CD14-positive monocyte (primary cell): ENCODE results near the gene LRRC8E. TPM values are rescaled to one million over a fixed set of nuclear protein-coding genes. Genes with fewer than 3 reads are reported as not detected.

Source experiments
- DNase-seq, 3 donors: peaks; one replicate each; pipeline ENCODE4 v3.0.0-alpha.2; 2011 to 2022
- H2AFZ ChIP-seq: 2 replicates; pipeline ENCODE4 v1.6.0; 2012; ENCODE audit warnings: mild to moderate bottlenecking, low read depth, low read length, inconsistent platforms; ENCODE audit not compliant: insufficient read depth, poor library complexity, severe bottlenecking
- H3K27ac ChIP-seq, 2 donors: 1 replicate in 1 of 2; 2 replicates in 1 of 2; pipeline ENCODE4 v1.5.1; 2012 to 2013; ENCODE audit warnings: low read length in 2 of 2, control low read depth in 1 of 2, inconsistent platforms in 1 of 2, low read depth in 1 of 2, mild to moderate bottlenecking in 1 of 2
- H3K27me3 ChIP-seq, 2 donors: one replicate each; pipeline versions ENCODE4 v1.6.0 to v1.6.1; 2011 to 2013; ENCODE audit warnings: low read length in 2 of 2; ENCODE audit not compliant: control insufficient read depth in 2 of 2, insufficient read depth in 2 of 2
- H3K36me3 ChIP-seq, 2 donors: replicated peaks in 1 of 2; 1 replicate in 1 of 2; 2 replicates in 1 of 2; pipeline versions ENCODE4 v1.5.1 to v1.6.1; 2012 to 2013; ENCODE audit warnings: low read length in 2 of 2, control low read depth in 1 of 2, inconsistent platforms in 1 of 2, mild to moderate bottlenecking in 1 of 2; ENCODE audit not compliant: insufficient read depth in 2 of 2, control insufficient read depth in 1 of 2
- H3K4me1 ChIP-seq, 2 donors: 1 replicate in 1 of 2; 2 replicates in 1 of 2; pipeline versions ENCODE4 v1.5.1 to v1.6.1; 2012 to 2013; ENCODE audit warnings: low read length in 2 of 2, control low read depth in 1 of 2, inconsistent platforms in 1 of 2, mild to moderate bottlenecking in 1 of 2, moderate library complexity in 1 of 2; ENCODE audit not compliant: insufficient read depth in 2 of 2, control insufficient read depth in 1 of 2
- H3K4me2 ChIP-seq: replicated peaks from 2 replicates; pipeline ENCODE3; 2012; ENCODE audit warnings: low read length, moderate library complexity, mild to moderate bottlenecking; ENCODE audit not compliant: poor library complexity, severe bottlenecking; ENCODE audit errors: extremely low read depth
- H3K4me3 ChIP-seq, 3 experiments: fragments of 200-600 bp in 1 of 3; sonication (generic) in 1 of 3; replicated peaks in 1 of 3; 1 replicate in 2 of 3; 2 replicates in 1 of 3; pipeline ENCODE4 v1.5.1; 2011 to 2013; ENCODE audit warnings: low read length in 3 of 3, mild to moderate bottlenecking in 3 of 3, control low read depth in 2 of 3, low read depth in 2 of 3, inconsistent platforms in 1 of 3, moderate library complexity in 1 of 3
- H3K79me2 ChIP-seq: 2 replicates; pipeline ENCODE4 v1.6.0; 2012; ENCODE audit warnings: mild to moderate bottlenecking, control low read depth, inconsistent platforms, low read length, moderate library complexity; ENCODE audit not compliant: insufficient read depth
- H3K9ac ChIP-seq: 2 replicates; pipeline ENCODE4 v1.6.0; 2017; ENCODE audit warnings: low read length, mild to moderate bottlenecking; ENCODE audit not compliant: insufficient read depth, poor library complexity, severe bottlenecking
- H3K9me3 ChIP-seq, 2 donors: replicated peaks in 1 of 2; 1 replicate in 1 of 2; 2 replicates in 1 of 2; pipeline versions ENCODE4 v1.5.1 to v1.6.1; 2012 to 2013; ENCODE audit warnings: low read length in 2 of 2, control low read depth in 1 of 2; ENCODE audit not compliant: control insufficient read depth in 1 of 2, insufficient read depth in 1 of 2
- H4K20me1 ChIP-seq: 2 replicates; pipeline ENCODE4 v1.6.0; 2012; ENCODE audit warnings: mild to moderate bottlenecking, low read length, control low read depth, moderate library complexity; ENCODE audit not compliant: insufficient read depth
- H3K27ac Mint-ChIP-seq, 7 donors: one replicate each; pipeline ENCODE4 v1.8.0; 2020; ENCODE audit warnings: mild to moderate bottlenecking in 7 of 7, mixed read lengths in 7 of 7, moderate library complexity in 6 of 7, inconsistent platforms in 2 of 7
- H3K27me3 Mint-ChIP-seq, 3 donors: one replicate each; pipeline ENCODE4 v1.8.0; 2021 to 2022; ENCODE audit warnings: low read depth in 3 of 3, mild to moderate bottlenecking in 3 of 3, mixed read lengths in 3 of 3, moderate library complexity in 3 of 3, inconsistent platforms in 1 of 3
- H3K36me3 Mint-ChIP-seq, 2 donors: one replicate each; pipeline ENCODE4 v1.8.0; 2020; ENCODE audit warnings: mixed read lengths in 2 of 2, inconsistent platforms in 1 of 2, mild to moderate bottlenecking in 1 of 2
- H3K4me1 Mint-ChIP-seq: one replicate; pipeline ENCODE4 v1.8.0; 2020; ENCODE audit warnings: mild to moderate bottlenecking, mixed read lengths
- H3K4me3 Mint-ChIP-seq, 2 donors: one replicate each; pipeline ENCODE4 v1.8.0; 2020; ENCODE audit warnings: mild to moderate bottlenecking in 2 of 2, mixed read lengths in 2 of 2, moderate library complexity in 1 of 2
- H3K9me3 Mint-ChIP-seq, 7 donors: one replicate each; pipeline ENCODE4 v1.8.0; 2020 to 2022; ENCODE audit warnings: mixed read lengths in 7 of 7, mild to moderate bottlenecking in 6 of 7, moderate library complexity in 6 of 7, inconsistent platforms in 2 of 7
- CTCF ChIP-seq: fragments of 200-600 bp; IDR thresholded peaks from one replicate; pipeline ENCODE4 v1.8.0; 2022; ENCODE audit warnings: antibody characterized with exemption, mild to moderate bottlenecking
- WGBS: methylation state at CpG from one replicate; pipeline ENCODE4 v1.1.5; 2013; ENCODE audit warnings: missing lambda C conversion rate; ENCODE audit not compliant: insufficient coverage; 5-methylcytosine and 5-hydroxymethylcytosine counted together
- intact Hi-C, 2 donors: fragments of 100-400 bp; cut with micrococcal nuclease; formaldehyde crosslinking; loops; one replicate each; pipeline versions ENCODE4 v1.15.0 to v1.15.1; 2023
- polyA plus RNA-seq, 3 donors: library from polyadenylated mRNA; depleted of rRNA in 1 of 3; unstranded in 2 of 3; stranded (reverse) in 1 of 3; fragments of 300-500 nt in 2 of 3; fragments of >200 nt in 1 of 3; fragmentation: Illumina TruSeq in 2 of 3; gene quantifications; 1 replicate in 2 of 3; 2 replicates in 1 of 3; pipeline ENCODE4 v1.2.3, GENCODE V29; 2012 to 2021

LRRC8E gene
- polyA plus RNA-seq, 3 donors: not detected

DNA sequence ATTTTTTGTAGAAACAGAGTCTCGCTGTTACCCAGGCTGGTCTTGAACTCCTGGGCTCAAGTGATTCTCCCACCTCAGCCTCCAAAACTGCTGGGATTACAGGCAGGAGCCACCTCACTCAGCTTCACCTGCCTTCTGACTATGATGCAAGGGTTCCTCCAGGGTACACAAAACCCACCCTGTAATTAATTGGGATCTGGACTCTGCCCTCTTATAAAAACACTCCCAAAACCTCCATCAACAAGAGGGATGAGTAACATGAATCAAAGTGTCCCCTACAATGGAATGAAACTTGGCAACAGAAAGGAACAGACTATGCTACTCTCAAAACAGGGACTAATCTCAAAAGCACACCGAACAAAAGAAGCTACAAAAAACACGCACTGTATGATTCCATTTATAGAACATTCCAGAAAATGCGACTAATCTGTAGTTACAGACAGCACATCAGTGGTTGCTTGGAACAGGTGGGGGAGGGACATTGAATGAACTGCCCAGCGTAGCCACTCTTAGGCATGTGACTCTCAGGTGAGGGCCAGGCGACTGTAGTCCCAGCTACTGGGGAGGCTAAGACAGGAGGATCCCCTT, 11.0 kb upstream of the LRRC8E start:
- DNase-seq: no peak
- Mint-ChIP-seq H3K4me1 (peaks cover 2% of the 10 kb centered on the region), H3K36me3 (peaks cover 0 to 4% of the 10 kb centered on the region in 2 donors), H3K9me3 (peaks cover 2 to 27% (median 13%) of the 10 kb centered on the region in 7 donors), H3K27me3 (peaks cover 37 to 53% (median 51%) of the 10 kb centered on the region in 3 donors), H3K4me3 (no peak overlapping the region), H3K27ac (no peak overlapping the region)
- Histone ChIP-seq H3K9ac (no peak overlapping the region), H3K4me1 (peaks cover under 1 to 8% of the 10 kb centered on the region in 2 donors), H3K4me2 (no peak overlapping the region), H3K36me3 (no peaks in the 10 kb centered on the region), H3K27me3 (peaks cover 23 to 39% of the 10 kb centered on the region in 2 donors), H3K4me3 (no peak overlapping the region), H2AFZ (no peak overlapping the region), H3K79me2 (no peaks in the 10 kb centered on the region), H3K27ac (no peak overlapping the region), H4K20me1 (no peaks in the 10 kb centered on the region), H3K9me3 (peaks cover 6 to 14% of the 10 kb centered on the region in 2 donors)
- intact Hi-C loops: no loop called here
- 97% methylated on average over 3 of the region's 6 CpGs for WGBS
- no peak for TF ChIP-seq CTCF

DNA sequence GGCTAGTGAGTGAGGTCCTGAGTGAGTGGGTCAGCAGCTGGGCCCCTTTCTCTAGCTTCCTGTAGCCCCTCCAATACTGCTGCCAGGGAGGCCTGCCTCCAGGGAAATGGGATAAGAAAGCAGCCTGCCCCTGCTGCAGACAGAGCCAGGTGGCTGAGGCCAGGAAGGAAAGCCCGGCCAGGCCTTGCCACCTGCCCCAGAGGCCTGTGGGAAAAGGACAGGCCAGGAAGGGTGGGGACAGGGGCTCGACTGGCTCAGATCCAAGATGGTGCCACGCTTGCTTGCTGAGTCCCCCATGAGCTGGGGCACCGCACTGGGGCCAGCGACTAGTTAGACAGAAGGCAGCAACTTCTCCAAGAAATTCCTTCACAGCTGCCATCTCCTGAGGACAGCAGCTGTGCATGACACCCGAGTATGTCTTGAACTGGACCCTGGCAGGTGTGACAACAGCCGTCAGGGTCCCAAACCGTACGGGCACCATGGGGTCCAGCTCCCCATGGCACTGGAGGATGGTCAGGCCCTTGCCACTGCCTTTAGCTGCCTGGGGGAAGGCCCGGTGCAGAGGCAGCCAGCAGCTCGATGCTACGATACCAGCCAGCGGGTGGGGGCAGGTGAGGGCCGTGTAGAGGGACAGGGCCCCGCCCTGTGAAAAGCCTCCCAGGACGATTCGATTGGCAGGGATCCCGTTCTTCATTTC, 9.1 kb upstream of the LRRC8E start:
- no peaks in the 10 kb centered on the region for H3K36me3 Mint-ChIP-seq
- DNase-seq: no peak

More for the DNA sequence above, 9.1 kb upstream of the LRRC8E start:
- WGBS: 91% methylated on average over 12 of the region's 18 CpGs
- Mint-ChIP-seq H3K4me1 (peaks cover 2% of the 10 kb centered on the region), H3K4me3 (no peak overlapping the region), H3K9me3 (peaks cover 2 to 19% (median 9%) of the 10 kb centered on the region in 7 donors), H3K27me3 (peaks cover 24 to 37% (median 36%) of the 10 kb centered on the region in 3 donors), H3K27ac (peak overlapping the region in 1 of 7 donors; percentile 46)
- H3K36me3 ChIP-seq: no peaks in the 10 kb centered on the region
- no peak for TF ChIP-seq CTCF
- H3K4me1 ChIP-seq: peaks cover 0 to 5% of the 10 kb centered on the region in 2 donors
- no peaks in the 10 kb centered on the region for H3K79me2 ChIP-seq
- peaks cover 8 to 23% of the 10 kb centered on the region in 2 donors for H3K27me3 ChIP-seq
- H4K20me1 ChIP-seq: no peaks in the 10 kb centered on the region
- no peak overlapping the region for H3K4me2 ChIP-seq
- H2AFZ ChIP-seq: no peak overlapping the region
- H3K27ac ChIP-seq: no peak overlapping the region
- intact Hi-C loops: no loop called here
- no peak overlapping the region for H3K9ac ChIP-seq
- H3K9me3 ChIP-seq: peaks cover 3 to 6% of the 10 kb centered on the region in 2 donors
- no peak overlapping the region for H3K4me3 ChIP-seq
